H9 (cell line): Measurements from ENCODE around the gene TBC1D22A. TPM values are rescaled to one million over a fixed set of nuclear protein-coding genes. Genes with fewer than 3 reads are reported as not detected.

ENCODE experiments used
- DNase-seq: peaks from one replicate; pipeline ENCODE4 v3.0.0-alpha.2; 2017
- H2AFZ ChIP-seq: one replicate; pipeline ENCODE4 v1.6.1; 2013; ENCODE audit warnings: mild to moderate bottlenecking, low read length, control low read depth, moderate library complexity
- H2AK5ac ChIP-seq: 2 replicates; pipeline ENCODE4 v1.6.1; 2013; ENCODE audit warnings: low read length, control low read depth, mixed read lengths; ENCODE audit not compliant: insufficient read length
- H2BK120ac ChIP-seq: one replicate; pipeline ENCODE4 v1.6.1; 2013; ENCODE audit warnings: low read depth, mild to moderate bottlenecking, low read length, control low read depth, inconsistent platforms; ENCODE audit not compliant: poor library complexity, severe bottlenecking
- H2BK12ac ChIP-seq: 2 replicates; pipeline ENCODE4 v1.6.1; 2013; ENCODE audit warnings: low read length, control low read depth, mixed read lengths, low read depth; ENCODE audit not compliant: insufficient read length
- H2BK15ac ChIP-seq: 2 replicates; pipeline ENCODE4 v1.6.1; 2013; ENCODE audit warnings: low read depth, low read length, control low read depth
- H2BK20ac ChIP-seq: one replicate; pipeline ENCODE4 v1.6.1; 2013; ENCODE audit warnings: low read depth, mild to moderate bottlenecking, low read length, control low read depth, inconsistent platforms; ENCODE audit not compliant: poor library complexity, severe bottlenecking
- H2BK5ac ChIP-seq: 2 replicates; pipeline ENCODE4 v1.6.1; 2013; ENCODE audit warnings: low read length, control low read depth, mixed read lengths; ENCODE audit not compliant: insufficient read length
- H3K14ac ChIP-seq: 2 replicates; pipeline ENCODE4 v1.6.1; 2013; ENCODE audit warnings: low read length, control low read depth; ENCODE audit not compliant: insufficient read depth
- H3K18ac ChIP-seq: 2 replicates; pipeline ENCODE4 v1.6.1; 2013; ENCODE audit warnings: low read depth, mild to moderate bottlenecking, mixed read lengths, low read length, control low read depth; ENCODE audit not compliant: insufficient read length
- H3K23ac ChIP-seq: 2 replicates; pipeline ENCODE4 v1.6.1; 2013; ENCODE audit warnings: low read length, control low read depth, mixed read lengths, low read depth; ENCODE audit not compliant: insufficient read length
- H3K23me2 ChIP-seq: 2 replicates; pipeline ENCODE4 v1.6.1; 2013; ENCODE audit warnings: low read depth, mild to moderate bottlenecking, mixed read lengths, low read length, control low read depth; ENCODE audit not compliant: insufficient read length, poor library complexity, severe bottlenecking
- H3K27ac ChIP-seq: 2 replicates; pipeline ENCODE4 v1.5.1; 2013; ENCODE audit warnings: low read length, control low read depth, mixed read lengths, low read depth; ENCODE audit not compliant: insufficient read length
- H3K27me3 ChIP-seq: 2 replicates; pipeline ENCODE4 v1.6.1; 2013; ENCODE audit warnings: low read length, control low read depth, inconsistent platforms; ENCODE audit not compliant: insufficient read depth
- H3K4ac ChIP-seq: 2 replicates; pipeline ENCODE4 v1.6.1; 2013; ENCODE audit warnings: low read depth, mild to moderate bottlenecking, control low read depth, inconsistent platforms, low read length, moderate library complexity
- H3K4me1 ChIP-seq: 2 replicates; pipeline ENCODE4 v1.6.1; 2013; ENCODE audit warnings: low read length, control low read depth, inconsistent platforms; ENCODE audit not compliant: insufficient read depth
- H3K4me2 ChIP-seq: 2 replicates; pipeline ENCODE4 v1.6.1; 2013; ENCODE audit warnings: low read length, control low read depth, mixed read lengths; ENCODE audit not compliant: insufficient read length, insufficient read depth
- H3K56ac ChIP-seq: 2 replicates; pipeline ENCODE4 v1.6.1; 2013; ENCODE audit warnings: low read depth, mild to moderate bottlenecking, mixed read lengths, low read length, control low read depth; ENCODE audit not compliant: insufficient read length
- H3K79me1 ChIP-seq: 2 replicates; pipeline ENCODE4 v1.6.1; 2013; ENCODE audit warnings: low read depth, mild to moderate bottlenecking, moderate library complexity, low read length, control low read depth, inconsistent platforms; ENCODE audit not compliant: insufficient read depth, poor library complexity, severe bottlenecking
- H3K79me2 ChIP-seq: 2 replicates; pipeline ENCODE4 v1.6.1; 2013; ENCODE audit warnings: low read length, control low read depth, inconsistent platforms; ENCODE audit not compliant: insufficient read depth
- H3K9ac ChIP-seq: 2 replicates; pipeline ENCODE4 v1.6.1; 2013; ENCODE audit warnings: low read length, control low read depth, mixed read lengths; ENCODE audit not compliant: insufficient read length; ENCODE audit errors: extremely low read depth
- H3K9me3 ChIP-seq: one replicate; pipeline ENCODE4 v1.6.1; 2013; ENCODE audit warnings: low read depth, low read length, inconsistent platforms; ENCODE audit not compliant: control insufficient read depth
- H3T11ph ChIP-seq: one replicate; pipeline ENCODE4 v1.6.1; 2013; ENCODE audit warnings: mild to moderate bottlenecking, low read length, control low read depth, inconsistent platforms
- H4K20me1 ChIP-seq: one replicate; pipeline ENCODE4 v1.6.1; 2013; ENCODE audit not compliant: control insufficient read depth, insufficient read length, insufficient read depth
- H4K5ac ChIP-seq: 2 replicates; pipeline ENCODE4 v1.6.1; 2013; ENCODE audit warnings: low read depth, mild to moderate bottlenecking, mixed read lengths, low read length, control low read depth; ENCODE audit not compliant: insufficient read length
- H4K8ac ChIP-seq: replicated peaks from 2 replicates; pipeline ENCODE4 v1.6.1; 2013; ENCODE audit warnings: low read length, control low read depth, mixed read lengths, low read depth; ENCODE audit not compliant: insufficient read length
- H4K91ac ChIP-seq: 2 replicates; pipeline ENCODE4 v1.6.1; 2013; ENCODE audit warnings: low read depth, mild to moderate bottlenecking, moderate library complexity, mixed read lengths, low read length, control low read depth; ENCODE audit not compliant: insufficient read length
- H3K27ac Mint-ChIP-seq, 3 experiments: 2 replicates in 2 of 3; 3 replicates in 1 of 3; pipeline ENCODE4 v1.8.0; 2020 to 2021; ENCODE audit warnings: mixed read lengths in 3 of 3, mild to moderate bottlenecking in 1 of 3, moderate library complexity in 1 of 3
- H3K27me3 Mint-ChIP-seq: 2 replicates; pipeline ENCODE4 v1.8.0; 2021; ENCODE audit warnings: low read depth, mild to moderate bottlenecking, moderate library complexity, mixed read lengths
- H3K36me3 Mint-ChIP-seq, 3 experiments: 2 replicates in 2 of 3; 3 replicates in 1 of 3; pipeline ENCODE4 v1.8.0; 2020 to 2021; ENCODE audit warnings: low read depth in 3 of 3, mixed read lengths in 3 of 3; ENCODE audit not compliant: insufficient read depth in 1 of 3
- H3K4me1 Mint-ChIP-seq, 2 experiments: 2 replicates each; pipeline ENCODE4 v1.8.0; 2020; ENCODE audit warnings: mixed read lengths in 2 of 2
- H3K4me3 Mint-ChIP-seq, 2 experiments: 2 replicates in 1 of 2; 3 replicates in 1 of 2; pipeline ENCODE4 v1.8.0; 2020 to 2021; ENCODE audit warnings: mild to moderate bottlenecking in 2 of 2, mixed read lengths in 2 of 2, moderate library complexity in 1 of 2
- H3K9me3 Mint-ChIP-seq, 2 experiments: 2 replicates in 1 of 2; 3 replicates in 1 of 2; pipeline ENCODE4 v1.8.0; 2020; ENCODE audit warnings: mild to moderate bottlenecking in 2 of 2, mixed read lengths in 2 of 2, moderate library complexity in 1 of 2
- CTCF ChIP-seq: fragments of 200-600 bp; sonication (generic); conservative IDR thresholded peaks from 3 replicates; pipeline ENCODE4 v1.8.0; 2021; ENCODE audit warnings: antibody characterized with exemption, mild to moderate bottlenecking
- WGBS: extraction: QIAGEN DNeasy Blood & Tissue Kit; methylation state at CpG from one replicate; pipeline ENCODE4 v1.1.7; 2013; ENCODE audit warnings: missing lambda C conversion rate, low lambda C conversion rate, mixed read lengths; ENCODE audit not compliant: insufficient read length; ENCODE audit errors: extremely low coverage; 5-methylcytosine and 5-hydroxymethylcytosine counted together
- total RNA-seq: library from RNA; stranded (reverse); gene quantifications from 2 replicates; pipeline ENCODE4 v1.2.1, GENCODE V29; 2021

TBC1D22A gene
- total RNA-seq, 1 experiment from 2014 or later = 20.8 TPM

- no peak overlapping the region for H3K27ac Mint-ChIP-seq
- no peak overlapping the region for H3K9ac ChIP-seq
- H3K4me1 ChIP-seq = no peaks in the 10 kb centered on the region
- no peaks in the 10 kb centered on the region for H3K27me3 ChIP-seq
- H3K4me3 Mint-ChIP-seq = no peak overlapping the region
- H3K27me3 Mint-ChIP-seq = peaks cover 3% of the 10 kb centered on the region
- no peak overlapping the region for H3K18ac ChIP-seq
- no peak overlapping the region for H2AFZ ChIP-seq
- H2BK15ac ChIP-seq = no peak overlapping the region
- H3K79me2 ChIP-seq = no peaks in the 10 kb centered on the region
- H2AK5ac ChIP-seq = no peak overlapping the region
- no peak overlapping the region for H3T11ph ChIP-seq
- peaks cover 0 to 27% (median 27%) of the 10 kb centered on the region in 3 experiments; a peak in 5 of 7 replicates for H3K36me3 Mint-ChIP-seq
- H3K23me2 ChIP-seq = no peaks in the 10 kb centered on the region
- no peaks in the 10 kb centered on the region for H3K4me1 Mint-ChIP-seq
- H3K56ac ChIP-seq = no peak overlapping the region
- no peak overlapping the region for H2BK5ac ChIP-seq
- H2BK20ac ChIP-seq = no peak overlapping the region
- H3K79me1 ChIP-seq = no peaks in the 10 kb centered on the region
- DNase-seq = no peak
- no peak overlapping the region for H3K4me2 ChIP-seq
- H3K9me3 ChIP-seq = peaks cover 21% of the 10 kb centered on the region
- no CpG with 5 or more reads among the region's 5 CpGs for WGBS
- no peak for TF ChIP-seq CTCF
- peaks cover 0 to 86% of the 10 kb centered on the region in 2 experiments; a peak in 4 of 5 replicates for H3K9me3 Mint-ChIP-seq
- no peak overlapping the region for H4K5ac ChIP-seq
- H3K27ac ChIP-seq = no peak overlapping the region
- H3K14ac ChIP-seq = no peak overlapping the region
- H2BK120ac ChIP-seq = no peak overlapping the region
- no peak overlapping the region for H4K91ac ChIP-seq
- H3K23ac ChIP-seq = no peak overlapping the region
- H4K8ac ChIP-seq = no peak overlapping the region
- H4K20me1 ChIP-seq = no peaks in the 10 kb centered on the region
- H2BK12ac ChIP-seq = no peak overlapping the region
- no peak overlapping the region for H3K4ac ChIP-seq
These were observed 433.9 kb downstream of the TBC1D22A start for GRCh38 chr22:47196166-47196849.
